AG04449 (cell line): ENCODE measurements around the gene CPEB4.

Experiments used
- CTCF ChIA-PET: fragments of 350-600 bp; formaldehyde crosslinking; extraction: SDS; loops from one replicate; lab custom pipeline; 2021; ENCODE audit warnings: antibody characterized with exemption; lab: Yijun Ruan, JAX
- POLR2A ChIA-PET: fragments of 400-600, 350-600 bp; formaldehyde crosslinking; extraction: SDS; loops from one replicate; lab custom pipeline; 2020; ENCODE audit warnings: antibody characterized with exemption, inconsistent platforms; lab: Yijun Ruan, JAX
- DNase-seq: peaks from one replicate; pipeline ENCODE4 v3.0.0-alpha.2; 2010; ENCODE audit warnings: low read depth, low spot score
- H3K4me3 ChIP-seq: 2 replicates; pipeline ENCODE4 v1.5.1; 2011; ENCODE audit warnings: low read depth, mild to moderate bottlenecking, control low read depth, low read length
- TF ChIP-seq, protein P1 (sequence below): IDR thresholded peaks from one replicate; pipeline ENCODE4 v1.5.1; 2011; ENCODE audit warnings: mild to moderate bottlenecking, moderate library complexity, low read length, control low read depth, inconsistent platforms; ENCODE audit not compliant: insufficient read depth; ENCODE audit errors: missing control alignments

CPEB4 gene

DNA sequence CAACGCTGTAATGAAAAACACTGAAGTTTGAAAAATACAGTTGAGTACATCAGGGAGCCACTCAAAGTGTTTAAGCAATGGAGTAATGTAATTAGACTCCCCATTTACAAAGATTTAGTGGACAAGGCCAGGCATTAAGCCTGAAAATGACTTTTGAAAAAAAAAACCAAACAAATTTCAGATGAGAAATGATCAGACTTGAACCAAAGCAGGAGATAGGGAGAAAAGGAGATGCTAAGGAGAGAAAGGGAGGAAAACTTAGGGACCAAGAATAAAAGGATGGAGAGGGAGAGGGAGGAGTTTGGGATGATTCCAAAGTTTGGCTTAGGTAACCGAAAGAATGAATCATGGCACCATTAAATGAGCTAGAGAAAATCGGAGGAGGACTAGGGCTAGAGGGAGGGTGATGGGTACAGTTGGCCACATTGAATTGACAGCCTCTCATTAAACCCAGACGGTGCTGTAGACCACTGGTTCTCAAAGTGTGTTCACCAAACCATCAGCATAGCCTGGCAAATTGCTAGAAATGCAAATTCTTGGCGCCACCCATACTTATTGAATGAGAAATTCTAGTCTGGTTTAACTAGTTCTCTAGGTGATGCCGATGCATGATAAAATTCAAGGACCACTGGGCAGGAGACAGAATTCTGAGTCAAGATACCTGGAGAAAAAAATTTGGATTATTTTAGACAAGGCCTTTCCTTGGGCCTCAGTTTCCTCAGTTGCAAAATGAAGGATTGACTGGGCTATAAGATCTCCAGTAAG, 6.2 kb upstream of the CPEB4 start:
- no peak for DNase-seq
- TF ChIP-seq, protein P1, sequence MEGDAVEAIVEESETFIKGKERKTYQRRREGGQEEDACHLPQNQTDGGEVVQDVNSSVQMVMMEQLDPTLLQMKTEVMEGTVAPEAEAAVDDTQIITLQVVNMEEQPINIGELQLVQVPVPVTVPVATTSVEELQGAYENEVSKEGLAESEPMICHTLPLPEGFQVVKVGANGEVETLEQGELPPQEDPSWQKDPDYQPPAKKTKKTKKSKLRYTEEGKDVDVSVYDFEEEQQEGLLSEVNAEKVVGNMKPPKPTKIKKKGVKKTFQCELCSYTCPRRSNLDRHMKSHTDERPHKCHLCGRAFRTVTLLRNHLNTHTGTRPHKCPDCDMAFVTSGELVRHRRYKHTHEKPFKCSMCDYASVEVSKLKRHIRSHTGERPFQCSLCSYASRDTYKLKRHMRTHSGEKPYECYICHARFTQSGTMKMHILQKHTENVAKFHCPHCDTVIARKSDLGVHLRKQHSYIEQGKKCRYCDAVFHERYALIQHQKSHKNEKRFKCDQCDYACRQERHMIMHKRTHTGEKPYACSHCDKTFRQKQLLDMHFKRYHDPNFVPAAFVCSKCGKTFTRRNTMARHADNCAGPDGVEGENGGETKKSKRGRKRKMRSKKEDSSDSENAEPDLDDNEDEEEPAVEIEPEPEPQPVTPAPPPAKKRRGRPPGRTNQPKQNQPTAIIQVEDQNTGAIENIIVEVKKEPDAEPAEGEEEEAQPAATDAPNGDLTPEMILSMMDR = no peak
- no peak overlapping the region for H3K4me3 ChIP-seq
- CTCF ChIA-PET = interaction anchor here (1.1 kb wide), 1 partner anchor 91 kb away, joined by 4 read pairs; no protein-coding TSS in a partner anchor
- POLR2A ChIA-PET = no interaction called here

GRCh38 chr5:173882632-173883031, 5.5 kb upstream of the CPEB4 start:
- DNase-seq = no peak
- ChIA-PET POLR2A (no interaction called here), CTCF (interaction anchor here (1.1 kb wide), 1 partner anchor 90 kb away, joined by 4 read pairs; no protein-coding TSS in a partner anchor)

DNA sequence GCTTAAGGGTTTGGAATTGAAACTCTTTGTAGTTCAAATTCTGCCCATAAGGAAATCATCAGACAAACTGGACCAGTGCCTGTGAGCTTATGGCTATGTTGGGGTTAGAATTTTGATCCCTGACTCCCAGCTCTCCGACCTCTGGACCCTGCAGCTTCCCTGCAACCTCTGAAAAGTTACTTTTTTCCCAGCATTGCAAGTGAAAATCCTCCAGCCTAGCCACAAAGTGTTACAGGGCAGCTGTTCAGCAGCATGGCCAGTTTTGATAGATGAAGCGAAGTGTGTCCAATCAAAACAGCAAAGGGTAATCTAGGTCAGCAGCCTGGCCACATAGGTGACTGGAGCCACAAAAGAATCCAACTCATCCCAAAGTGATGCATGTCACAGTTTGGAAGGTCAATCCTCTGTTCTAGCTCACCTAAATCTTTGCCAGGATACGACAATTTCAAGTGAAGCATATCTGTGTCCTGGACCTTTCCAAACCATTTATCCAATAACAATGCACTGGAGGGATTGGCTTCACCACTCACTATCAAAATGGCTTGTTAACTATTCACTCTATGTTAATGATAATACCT, 4.7 kb upstream of the CPEB4 start:
- no peak overlapping the region for H3K4me3 ChIP-seq
- TF ChIP-seq, protein P1 = no peak
- ChIA-PET CTCF (no interaction called here), POLR2A (no interaction called here)
- DNase-seq = no peak

More at GRCh38 chr5:173882632-173883031, 5.5 kb upstream of the CPEB4 start:
- H3K4me3 ChIP-seq = no peak overlapping the region
- TF ChIP-seq, protein P1 = no peak

DNA sequence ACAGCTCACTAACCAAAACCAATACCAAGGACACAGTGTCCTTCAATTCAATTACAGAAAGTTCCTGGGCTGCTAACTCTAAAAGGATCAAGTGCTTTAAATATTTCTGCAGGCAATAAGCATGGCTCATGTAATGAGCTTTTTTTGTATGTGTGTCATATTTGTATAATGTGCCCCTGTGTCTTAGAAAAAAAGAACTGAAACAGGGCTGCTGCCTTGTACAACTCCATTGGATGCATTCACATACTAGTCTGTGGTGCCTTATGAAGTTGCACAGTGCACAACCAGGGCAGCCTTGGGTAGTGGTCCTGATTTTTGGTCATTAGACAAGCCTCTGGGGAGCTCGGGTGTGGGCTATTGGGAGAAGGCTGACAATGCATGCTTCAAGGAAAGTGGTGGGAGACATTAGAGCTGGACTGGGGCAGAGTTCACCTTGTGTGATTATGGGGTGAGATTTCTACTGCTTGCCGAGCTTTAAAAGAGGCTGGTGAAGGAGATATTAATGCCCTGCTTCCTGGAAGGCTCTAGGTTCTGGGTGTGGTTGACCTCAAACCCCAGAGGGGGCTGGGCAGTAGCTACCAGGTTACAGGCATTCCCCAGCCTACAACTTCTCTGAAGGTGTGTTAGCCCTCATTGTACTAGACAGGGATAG, 3.6 kb upstream of the CPEB4 start:
- POLR2A ChIA-PET = no interaction called here
- CTCF ChIA-PET = interaction anchor here (1.0 to 1.9 kb wide), 2 partner anchors 8 to 89 kb away, joined by 3 to 7 read pairs; no protein-coding TSS in a partner anchor
- no peak overlapping the region for H3K4me3 ChIP-seq
- no peak for DNase-seq
- TF ChIP-seq, protein P1 = no peak

DNA sequence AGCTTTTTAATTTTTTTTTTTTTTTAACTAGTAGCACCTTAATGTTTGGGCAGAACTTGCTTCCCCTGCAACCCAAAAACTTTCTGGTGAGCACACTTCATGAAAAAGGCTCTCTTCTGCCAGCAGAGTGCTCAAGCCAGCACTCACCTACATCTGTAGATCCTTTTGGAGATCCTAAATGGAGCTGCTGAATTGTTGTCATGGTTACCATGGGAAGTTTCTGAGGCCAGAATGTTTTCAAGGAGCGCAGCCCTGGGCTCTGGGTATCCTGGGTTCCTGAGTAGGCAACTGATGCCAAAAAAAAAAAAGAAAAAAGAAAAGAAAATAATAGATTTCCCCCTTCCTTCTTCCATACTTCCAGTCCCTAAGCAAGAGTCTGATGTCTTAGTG, 3.1 kb upstream of the CPEB4 start:
- CTCF ChIA-PET = interaction anchor here (1.0 to 1.9 kb wide), 2 partner anchors 8 to 88 kb away, joined by 3 to 7 read pairs; no protein-coding TSS in a partner anchor
- no peak for DNase-seq
- TF ChIP-seq, protein P1 = no peak
- POLR2A ChIA-PET = no interaction called here
- no peak overlapping the region for H3K4me3 ChIP-seq
